IMR-90 (cell line): ENCODE data around the gene PRKN. TPM values are rescaled to one million over a fixed set of nuclear protein-coding genes. Genes with fewer than 3 reads are reported as not detected.

Source experiments
- ATAC-seq: fragments of 200-7000 bp; cut with Tn5 transposase; 2 replicates; pipeline ENCODE4 v1.9.1; 2020; ENCODE audit warnings: low read depth, mild to moderate bottlenecking, moderate library complexity
- BruUV-seq: library from RNA; stranded (reverse); fragments of 400-500 nt; replicated peaks from 2 replicates; lab custom pipeline; 2021; lab: Mats Ljungman, UMichigan
- CTCF ChIA-PET: fragments of 300-600 bp; formaldehyde crosslinking; extraction: SDS; loops from one replicate; lab custom pipeline; 2021; ENCODE audit warnings: antibody characterized with exemption; lab: Yijun Ruan, JAX
- POLR2A ChIA-PET: fragments of 300-600 bp; sonication (Branson Sonifier 250); formaldehyde crosslinking; loops from one replicate; lab custom pipeline; 2022; ENCODE audit warnings: antibody characterized with exemption; ENCODE audit not compliant: unreplicated experiment; lab: Charles Lee
- DNase-seq: peaks from one replicate; pipeline ENCODE4 v3.0.0; 2013
- H2AFZ ChIP-seq: replicated peaks from 2 replicates; pipeline ENCODE3; 2013; ENCODE audit warnings: low read length, mild to moderate bottlenecking; ENCODE audit not compliant: poor library complexity
- H2AK5ac ChIP-seq: 2 replicates; pipeline ENCODE4 v1.6.1; 2013; ENCODE audit warnings: low read depth, low read length, inconsistent platforms
- H2AK9ac ChIP-seq: replicated peaks from 2 replicates; pipeline ENCODE3; 2013; ENCODE audit warnings: mild to moderate bottlenecking, low read depth, low read length, moderate library complexity; ENCODE audit not compliant: poor library complexity
- H2BK120ac ChIP-seq: 2 replicates; pipeline ENCODE4 v1.6.1; 2013; ENCODE audit warnings: low read depth, low read length, inconsistent platforms
- H2BK15ac ChIP-seq: 3 replicates; pipeline ENCODE4 v1.6.1; 2013; ENCODE audit warnings: low read depth, low read length, inconsistent platforms
- H2BK20ac ChIP-seq: 2 replicates; pipeline ENCODE4 v1.6.1; 2013; ENCODE audit warnings: low read depth, mild to moderate bottlenecking, inconsistent platforms, low read length, moderate library complexity
- H2BK5ac ChIP-seq: 2 replicates; pipeline ENCODE4 v1.6.1; 2013; ENCODE audit warnings: mild to moderate bottlenecking, low read depth, low read length, inconsistent platforms; ENCODE audit not compliant: poor library complexity, severe bottlenecking
- H3K14ac ChIP-seq: replicated peaks from 2 replicates; pipeline ENCODE4 v1.6.1; 2013; ENCODE audit warnings: low read depth, low read length, inconsistent platforms
- H3K18ac ChIP-seq: 2 replicates; pipeline ENCODE4 v1.6.1; 2013; ENCODE audit warnings: low read depth, low read length, control low read depth
- H3K23ac ChIP-seq: 2 replicates; pipeline ENCODE4 v1.6.1; 2013; ENCODE audit warnings: low read depth, low read length, inconsistent platforms
- H3K27ac ChIP-seq: 2 replicates; pipeline ENCODE4 v1.5.1; 2013; ENCODE audit warnings: mild to moderate bottlenecking, control low read depth, low read length; ENCODE audit not compliant: insufficient read depth
- H3K27me3 ChIP-seq: 2 replicates; pipeline ENCODE4 v1.6.1; 2013; ENCODE audit warnings: low read length; ENCODE audit not compliant: control insufficient read depth, insufficient read depth
- H3K36me3 ChIP-seq: 2 replicates; pipeline ENCODE4 v1.6.1; 2013; ENCODE audit warnings: low read length, mixed read lengths; ENCODE audit not compliant: control insufficient read depth, insufficient read depth
- H3K4ac ChIP-seq: 2 replicates; pipeline ENCODE4 v1.6.1; 2013; ENCODE audit warnings: low read depth, low read length, inconsistent platforms
- H3K4me1 ChIP-seq: 2 replicates; pipeline ENCODE4 v1.6.1; 2013; ENCODE audit warnings: low read length, mixed read lengths; ENCODE audit not compliant: control insufficient read depth, insufficient read depth
- H3K4me2 ChIP-seq: 2 replicates; pipeline ENCODE4 v1.6.1; 2013; ENCODE audit warnings: low read depth, mild to moderate bottlenecking, control low read depth, low read length, moderate library complexity
- H3K4me3 ChIP-seq: 2 replicates; pipeline ENCODE4 v1.5.1; 2013; ENCODE audit warnings: low read depth, mild to moderate bottlenecking, control low read depth, low read length, moderate library complexity; ENCODE audit not compliant: insufficient read depth
- H3K56ac ChIP-seq: 2 replicates; pipeline ENCODE4 v1.6.1; 2013; ENCODE audit warnings: low read length, inconsistent platforms; ENCODE audit not compliant: insufficient read depth; ENCODE audit errors: extremely low read depth
- H3K79me1 ChIP-seq, 2 experiments: 2 replicates each; pipeline ENCODE4 v1.6.1; 2013; ENCODE audit warnings: low read length in 2 of 2, inconsistent platforms in 1 of 2, low read depth in 1 of 2
- H3K9ac ChIP-seq: 2 replicates; pipeline ENCODE4 v1.6.1; 2013; ENCODE audit warnings: low read depth, low read length, control low read depth
- H3K9me1 ChIP-seq: 2 replicates; pipeline ENCODE4 v1.6.1; 2013; ENCODE audit warnings: low read length, inconsistent platforms; ENCODE audit not compliant: insufficient read depth
- H3K9me3 ChIP-seq: 2 replicates; pipeline ENCODE4 v1.6.1; 2013; ENCODE audit warnings: low read length; ENCODE audit not compliant: control insufficient read depth, insufficient read depth
- H4K20me1 ChIP-seq: 2 replicates; pipeline ENCODE4 v1.6.1; 2013; ENCODE audit warnings: low read length, inconsistent platforms; ENCODE audit not compliant: insufficient read depth
- H4K5ac ChIP-seq: 2 replicates; pipeline ENCODE4 v1.6.1; 2013; ENCODE audit warnings: mild to moderate bottlenecking, low read depth, low read length, control low read depth
- H4K8ac ChIP-seq, 2 experiments: 2 replicates each; pipeline ENCODE4 v1.6.1; 2013; ENCODE audit warnings: low read depth in 2 of 2, low read length in 2 of 2, control low read depth in 1 of 2, inconsistent platforms in 1 of 2
- H4K91ac ChIP-seq: 2 replicates; pipeline ENCODE4 v1.6.1; 2013; ENCODE audit warnings: low read depth, low read length, inconsistent platforms; ENCODE audit not compliant: insufficient read depth
- POLR2A ChIP-seq: IDR thresholded peaks from 2 replicates; pipeline ENCODE4 v1.6.1; 2012; ENCODE audit warnings: mild to moderate bottlenecking, low read depth, low read length
- RFX5 ChIP-seq: IDR thresholded peaks from 2 replicates; pipeline ENCODE4 v1.8.0; 2012; ENCODE audit warnings: low read depth, mild to moderate bottlenecking, low read length, moderate library complexity
- WGBS, 2 experiments: methylation state at CpG; one replicate each; pipeline versions ENCODE4 v1.1.5 to v1.1.7; 2013; ENCODE audit warnings: missing lambda C conversion rate in 2 of 2; ENCODE audit not compliant: insufficient read length in 1 of 2; ENCODE audit errors: extremely low coverage in 2 of 2; 5-methylcytosine and 5-hydroxymethylcytosine counted together
- dilution Hi-C: fragments of 300-500 bp; cut with HindIII; formaldehyde crosslinking; loops from one replicate; pipeline ENCODE4 v1.14.3; 2018; ENCODE audit warnings: low sequenced_read_pairs; ENCODE audit not compliant: unreplicated experiment
- in situ Hi-C: fragments of 300-500 bp; cut with MboI; formaldehyde crosslinking; loops from 3 replicates; pipeline ENCODE4 v1.14.3; 2019; ENCODE audit warnings: low sequenced_read_pairs, inconsistent platforms, mixed read lengths
- intact Hi-C: fragments of 100-400 bp; cut with micrococcal nuclease; formaldehyde crosslinking; loops from 2 replicates; pipeline ENCODE4 v1.10.0; 2022
- polyA plus RNA-seq, 3 experiments: library from polyadenylated mRNA; depleted of rRNA; stranded (reverse); fragments of >200 nt; gene quantifications; 2 replicates each; pipeline ENCODE4 v1.2.3, GENCODE V29; 2012; ENCODE audit warnings: low replicate concordance in 1 of 3
- total RNA-seq: library from RNA; depleted of rRNA; stranded (reverse); fragments of >200 nt; gene quantifications from 2 replicates; pipeline ENCODE4 v1.2.3, GENCODE V29; 2012

PRKN gene
- total and polyA plus RNA-seq, 2 of the 4 experiments (the other 2 are of a cell fraction): 0.15 to 0.18 TPM

GRCh38 chr6:161745594-161746141 lies 981.9 kb downstream of the PRKN start:
- no peak overlapping the region for H3K56ac ChIP-seq
- no peak overlapping the region for H2AK9ac ChIP-seq
- H3K27ac ChIP-seq: no peak overlapping the region
- H2AFZ ChIP-seq: no peak overlapping the region
- no peak for DNase-seq
- no peak overlapping the region for H3K4me2 ChIP-seq
- H3K9ac ChIP-seq: no peak overlapping the region
- no peak for ATAC-seq
- no peak overlapping the region for H3K18ac ChIP-seq
- H4K5ac ChIP-seq: no peak overlapping the region
- intact Hi-C loops: no loop called here
- no peak overlapping the region for H2BK5ac ChIP-seq
- in situ Hi-C loops: no loop called here
- H4K8ac ChIP-seq: no peak overlapping the region
- no peak overlapping the region for H3K23ac ChIP-seq
- ChIA-PET CTCF (no interaction called here), POLR2A (no interaction called here)
- no peak overlapping the region for H4K91ac ChIP-seq
- 18% methylated on average over 3 of the region's 5 CpGs; no CpG with 5 or more reads in 1 of the 2 experiments for WGBS, 2 experiments
- no peak overlapping the region for H3K4me3 ChIP-seq
- no peaks in the 10 kb centered on the region for H3K9me1 ChIP-seq
- no peaks in the 10 kb centered on the region for H3K36me3 ChIP-seq
- TF ChIP-seq POLR2A (no peak), RFX5 (no peak)
- no peak overlapping the region for H3K14ac ChIP-seq
- H3K4ac ChIP-seq: no peak overlapping the region
- H2AK5ac ChIP-seq: no peak overlapping the region
- no peaks in the 10 kb centered on the region for H3K79me1 ChIP-seq
- no peak overlapping the region for H2BK120ac ChIP-seq
- H2BK20ac ChIP-seq: no peak overlapping the region
- H4K20me1 ChIP-seq: no peaks in the 10 kb centered on the region
- dilution Hi-C loops: no loop called here
- H3K27me3 ChIP-seq: no peaks in the 10 kb centered on the region
- H3K9me3 ChIP-seq: peaks cover 21% of the 10 kb centered on the region
- BruUV-seq: no TSS peak
- no peak overlapping the region for H2BK15ac ChIP-seq
- no peaks in the 10 kb centered on the region for H3K4me1 ChIP-seq
